ENCODE results near the gene TMEM253.

Gene TMEM253

DNA sequence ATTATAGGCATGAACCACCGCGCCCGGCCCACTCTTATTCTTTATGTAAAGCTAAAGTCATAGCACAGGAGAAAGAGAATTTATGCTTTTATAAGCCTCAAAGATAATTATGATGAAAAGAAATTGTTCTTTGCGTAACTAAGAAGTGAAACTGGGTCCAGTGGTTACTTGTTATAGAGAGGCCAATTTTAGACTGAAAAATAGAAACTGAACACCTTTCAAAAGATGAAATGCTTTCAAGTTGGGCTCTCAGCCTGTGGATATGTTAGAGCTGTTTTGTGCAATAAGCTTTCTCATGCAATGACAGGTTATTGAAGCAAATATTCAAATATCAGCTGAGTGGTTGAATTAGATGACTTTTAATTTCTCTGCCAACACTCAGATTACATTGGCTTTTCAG, 7.9 kb downstream of the TMEM253 start:
- no peak for DNase-seq (ENCODE audit: low spot score)
- in situ Hi-C loops (cut with MboI; ENCODE audit: low sequenced_read_pairs, unreplicated experiment), result no loop called here
- TF ChIP-seq CTCF (IDR thresholded peaks at IDR 0.05; ENCODE audit: borderline replicate concordance, control extremely low read depth, extremely low read depth, insufficient read depth, missing control alignments), result no peak

- DNase-seq (ENCODE audit: low spot score), result no peak
- no peak for TF ChIP-seq CTCF (IDR thresholded peaks at IDR 0.05; ENCODE audit: borderline replicate concordance, control extremely low read depth, extremely low read depth, insufficient read depth, missing control alignments)
- in situ Hi-C loops (cut with MboI; ENCODE audit: low sequenced_read_pairs, unreplicated experiment), result no loop called here
Observed at GRCh38 chr14:21109377-21110138, 8.7 kb downstream of the TMEM253 start.

DNA sequence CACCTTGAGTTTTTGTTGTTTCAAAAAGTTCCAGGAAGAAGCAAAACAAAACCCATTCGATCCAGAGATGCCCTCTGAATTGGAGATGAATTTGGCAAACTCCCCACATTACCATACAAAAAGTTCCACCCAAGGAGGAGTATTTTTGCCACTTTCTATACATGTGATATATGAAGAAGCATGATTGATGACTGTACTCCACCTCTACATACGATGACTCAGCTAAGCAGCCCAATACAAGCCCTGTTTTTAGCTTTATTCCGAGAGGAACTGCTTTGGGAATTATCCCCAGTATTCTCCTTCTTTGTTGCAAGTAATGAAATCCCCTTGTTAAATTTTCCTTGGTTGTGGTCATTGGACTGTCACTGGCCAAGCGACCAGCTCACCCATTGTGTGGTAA, 11.4 kb downstream of the TMEM253 start:
- DNase-seq (ENCODE audit: low spot score), result no peak
- in situ Hi-C loops (cut with MboI; ENCODE audit: low sequenced_read_pairs, unreplicated experiment), result no loop called here
- no peak for TF ChIP-seq CTCF (IDR thresholded peaks at IDR 0.05; ENCODE audit: borderline replicate concordance, control extremely low read depth, extremely low read depth, insufficient read depth, missing control alignments)

- DNase-seq (ENCODE audit: low spot score), result no peak
- no peak for TF ChIP-seq CTCF (IDR thresholded peaks at IDR 0.05; ENCODE audit: borderline replicate concordance, control extremely low read depth, extremely low read depth, insufficient read depth, missing control alignments)
- in situ Hi-C loops (cut with MboI; ENCODE audit: low sequenced_read_pairs, unreplicated experiment), result no loop called here
Observed at GRCh38 chr14:21113369-21113768, 12.5 kb downstream of the TMEM253 start.

- no peak for DNase-seq (ENCODE audit: low spot score)
- TF ChIP-seq CTCF (IDR thresholded peaks at IDR 0.05; ENCODE audit: borderline replicate concordance, control extremely low read depth, extremely low read depth, insufficient read depth, missing control alignments), result no peak
- in situ Hi-C loops (cut with MboI; ENCODE audit: low sequenced_read_pairs, unreplicated experiment), result no loop called here
Observed at GRCh38 chr14:21118933-21119332, 18.1 kb downstream of the TMEM253 start.

- no peak for DNase-seq (ENCODE audit: low spot score)
- in situ Hi-C loops (cut with MboI; ENCODE audit: low sequenced_read_pairs, unreplicated experiment), result no loop called here
- no peak for TF ChIP-seq CTCF (IDR thresholded peaks at IDR 0.05; ENCODE audit: borderline replicate concordance, control extremely low read depth, extremely low read depth, insufficient read depth, missing control alignments)
Observed at GRCh38 chr14:21120686-21121085, 19.8 kb downstream of the TMEM253 start.
